Retinal pigment epithelial cell (primary cell): Measurements from ENCODE around the gene EFNA3.

Source experiments
- DNase-seq: peaks from one replicate; pipeline ENCODE4 v3.0.0-alpha.2; 2010; ENCODE audit warnings: low read depth
- H3K4me3 ChIP-seq: 2 replicates; pipeline ENCODE4 v1.5.1; 2011; ENCODE audit warnings: mild to moderate bottlenecking, low read length, control low read depth, moderate library complexity
- CTCF ChIP-seq: conservative IDR thresholded peaks from 2 replicates; pipeline ENCODE4 v1.5.1; 2011; ENCODE audit warnings: low read depth, low read length, control low read depth, inconsistent platforms

EFNA3 gene

GRCh38 chr1:155103325-155103724 lies 24.7 kb downstream of the EFNA3 start:
- no peak overlapping the region for H3K4me3 ChIP-seq
- no peak for DNase-seq
- TF ChIP-seq CTCF = no peak

GRCh38 chr1:155104605-155105534 lies 26.2 kb downstream of the EFNA3 start:
- no peak for TF ChIP-seq CTCF
- DNase-seq = no peak
- H3K4me3 ChIP-seq = no peak overlapping the region

- H3K4me3 ChIP-seq = no peak overlapping the region
- TF ChIP-seq CTCF = no peak
- no peak for DNase-seq
Observed at GRCh38 chr1:155105604-155106011, 27.0 kb downstream of the EFNA3 start.

GRCh38 chr1:155106862-155107261 lies 28.2 kb downstream of the EFNA3 start:
- DNase-seq = no peak
- no peak for TF ChIP-seq CTCF
- H3K4me3 ChIP-seq = no peak overlapping the region

- H3K4me3 ChIP-seq = no peak overlapping the region
- TF ChIP-seq CTCF = no peak
- DNase-seq = no peak
Observed at GRCh38 chr1:155107309-155108264, 28.9 kb downstream of the EFNA3 start.

GRCh38 chr1:155108296-155108695 lies 29.7 kb downstream of the EFNA3 start:
- H3K4me3 ChIP-seq = no peak overlapping the region
- DNase-seq = no peak
- no peak for TF ChIP-seq CTCF
